Endothelial cell of hepatic sinusoid (primary cell): ENCODE results near the gene SCLY.
"Not testable (repeated sequence)": the region's sequence is repeated elsewhere in the genome, so short reads cannot be mapped to it uniquely, and the experiment has no call there.

Experiments used
- in situ Hi-C: cut with HindIII; loops from 2 replicates; pipeline ENCODE4 v1.10.0; 2017; ENCODE audit warnings: low sequenced_read_pairs

SCLY gene

GRCh38 chr2:238039985-238040384 lies 20.8 kb upstream of the SCLY start:
- in situ Hi-C loops = no loop called here

DNA sequence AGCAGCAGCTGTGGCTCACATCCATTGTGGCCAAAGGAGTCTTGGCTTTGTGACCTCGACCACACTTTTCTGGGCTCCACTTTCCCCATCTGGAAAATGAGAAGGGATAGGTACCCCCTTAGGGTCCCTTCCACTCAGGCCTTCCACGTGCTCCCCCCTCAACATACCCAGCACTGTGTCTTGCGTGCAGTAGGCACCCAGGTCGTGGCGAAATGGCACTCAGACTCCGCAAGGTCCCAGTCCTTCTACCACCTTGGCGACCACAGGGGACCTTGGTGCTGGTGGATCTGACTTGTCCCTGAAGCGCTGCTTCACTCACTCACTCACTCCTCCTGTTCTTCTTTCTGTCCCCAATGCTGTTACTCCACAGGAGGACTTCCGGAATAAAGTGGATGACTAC lies 19.9 kb upstream of the SCLY start:
- in situ Hi-C loops = no loop called here

GRCh38 chr2:238042090-238042489 lies 18.7 kb upstream of the SCLY start:
- in situ Hi-C loops = no loop called here

- in situ Hi-C loops = no loop called here
Measured at GRCh38 chr2:238042849-238043584, 17.8 kb upstream of the SCLY start.

DNA sequence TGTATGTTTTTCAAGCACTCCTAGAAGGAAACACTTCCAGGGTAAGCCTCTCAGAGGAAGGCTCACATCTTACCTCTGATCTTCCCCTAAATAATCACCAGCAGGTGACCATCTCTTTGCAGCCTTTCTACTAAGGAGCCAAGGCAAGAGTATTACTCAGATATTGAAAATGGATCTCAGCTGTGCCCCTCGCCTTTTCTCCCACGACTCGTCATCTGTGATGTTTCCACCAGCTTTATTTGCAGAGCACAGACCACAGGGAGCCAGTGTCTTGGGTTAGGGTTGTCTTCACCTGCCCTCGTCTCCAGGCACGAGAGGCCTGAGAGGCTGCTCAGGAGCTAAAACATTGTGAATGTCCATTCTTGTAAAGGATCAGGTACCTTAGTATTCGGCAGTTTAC lies 16.9 kb upstream of the SCLY start:
- in situ Hi-C loops = no loop called here

GRCh38 chr2:238045575-238045974 lies 15.2 kb upstream of the SCLY start:
- in situ Hi-C loops = no loop called here

- in situ Hi-C loops = no loop called here
Measured at GRCh38 chr2:238046725-238047270, 14.0 kb upstream of the SCLY start.

- in situ Hi-C loops = no loop called here
Measured at GRCh38 chr2:238053191-238053776, 7.5 kb upstream of the SCLY start.

GRCh38 chr2:238055841-238056240 lies 5.0 kb upstream of the SCLY start:
- in situ Hi-C loops = no loop called here

- in situ Hi-C loops = not testable (repeated sequence)
Measured at GRCh38 chr2:238057696-238058575, 2.9 kb upstream of the SCLY start.

DNA sequence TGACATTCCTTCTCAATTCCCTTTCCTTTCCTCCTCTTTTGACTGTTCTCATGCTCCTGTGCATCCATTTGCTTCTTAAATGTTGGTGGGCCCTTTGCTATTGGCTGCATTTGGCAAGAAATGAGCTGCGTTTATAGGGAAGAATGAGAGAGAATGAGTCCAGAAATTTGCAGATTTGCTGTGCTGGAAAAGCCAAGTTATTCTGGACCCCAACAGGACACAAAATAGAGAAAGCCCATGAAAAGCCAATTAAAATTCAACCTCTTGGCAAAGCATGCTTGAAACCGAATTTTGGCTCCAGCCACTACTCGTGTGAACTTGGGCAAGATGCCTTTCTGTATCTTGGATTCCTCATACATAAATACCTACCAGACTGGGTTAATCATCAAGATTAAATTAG lies 1.3 kb upstream of the SCLY start:
- in situ Hi-C loops = no loop called here

DNA sequence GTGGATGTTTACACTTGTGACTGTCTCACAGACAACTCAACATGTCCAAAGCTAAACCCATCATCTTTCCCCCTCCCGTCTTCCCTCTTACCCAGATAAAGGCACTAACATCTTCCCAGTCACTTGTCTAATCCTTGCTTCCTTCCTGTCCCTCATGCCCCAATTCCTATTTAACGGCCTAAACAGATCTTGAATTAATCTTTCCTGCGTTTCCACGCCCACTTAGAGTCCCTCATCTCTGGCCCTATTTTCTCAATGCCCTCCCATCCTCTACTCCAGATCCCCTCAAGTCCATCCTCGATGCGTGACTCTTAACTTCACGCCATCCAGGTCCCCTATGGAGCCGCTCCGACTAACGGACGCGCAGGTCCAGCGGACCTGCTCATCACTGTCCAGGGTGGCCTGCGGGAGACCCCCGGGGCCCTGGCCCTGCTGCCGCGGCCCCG lies 682 bp upstream of the SCLY start:
- in situ Hi-C loops = no loop called here

DNA sequence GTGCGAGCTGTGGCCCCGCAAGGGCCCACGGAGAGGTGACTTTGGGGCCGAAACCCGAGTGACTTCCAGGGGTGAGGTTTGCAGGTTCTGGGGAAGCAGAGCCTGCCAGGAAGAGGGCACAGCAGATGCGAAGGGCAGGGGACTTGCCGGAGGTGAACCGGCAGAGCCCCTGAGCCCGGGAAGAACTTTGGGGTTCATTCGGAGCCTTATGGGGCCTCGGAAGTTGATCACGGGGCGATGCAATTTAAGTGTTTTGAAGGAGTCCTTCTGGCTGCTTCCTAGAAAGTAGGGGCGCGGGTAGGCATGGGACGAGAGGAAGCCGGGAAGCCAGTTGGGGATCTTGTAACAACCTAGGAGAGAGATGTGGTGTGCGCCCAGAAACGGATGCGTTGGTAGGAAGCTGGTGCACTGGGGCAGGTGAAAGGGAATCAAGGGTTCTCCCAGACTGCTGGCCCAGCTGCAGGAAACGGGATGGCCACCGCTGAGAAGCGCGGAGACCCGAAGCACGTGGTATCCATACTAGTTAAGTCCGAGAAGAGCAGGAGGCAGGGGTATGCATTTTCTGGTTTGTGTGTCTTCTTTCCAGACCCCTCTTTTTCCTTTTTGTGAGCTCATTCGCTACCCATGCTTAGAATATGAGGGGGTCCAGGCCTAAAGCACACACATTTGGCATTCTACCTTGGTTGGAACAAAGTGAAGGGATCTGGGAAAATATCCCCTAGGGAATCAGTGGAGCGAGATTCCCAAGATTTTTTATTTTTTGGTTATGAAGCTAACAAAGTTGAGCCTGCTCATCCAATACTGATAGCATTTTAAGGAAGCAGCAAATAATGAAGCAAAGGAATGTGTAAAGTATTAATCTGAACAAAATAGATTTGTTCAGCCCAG lies 758 bp downstream of the SCLY start:
- in situ Hi-C loops = no loop called here

DNA sequence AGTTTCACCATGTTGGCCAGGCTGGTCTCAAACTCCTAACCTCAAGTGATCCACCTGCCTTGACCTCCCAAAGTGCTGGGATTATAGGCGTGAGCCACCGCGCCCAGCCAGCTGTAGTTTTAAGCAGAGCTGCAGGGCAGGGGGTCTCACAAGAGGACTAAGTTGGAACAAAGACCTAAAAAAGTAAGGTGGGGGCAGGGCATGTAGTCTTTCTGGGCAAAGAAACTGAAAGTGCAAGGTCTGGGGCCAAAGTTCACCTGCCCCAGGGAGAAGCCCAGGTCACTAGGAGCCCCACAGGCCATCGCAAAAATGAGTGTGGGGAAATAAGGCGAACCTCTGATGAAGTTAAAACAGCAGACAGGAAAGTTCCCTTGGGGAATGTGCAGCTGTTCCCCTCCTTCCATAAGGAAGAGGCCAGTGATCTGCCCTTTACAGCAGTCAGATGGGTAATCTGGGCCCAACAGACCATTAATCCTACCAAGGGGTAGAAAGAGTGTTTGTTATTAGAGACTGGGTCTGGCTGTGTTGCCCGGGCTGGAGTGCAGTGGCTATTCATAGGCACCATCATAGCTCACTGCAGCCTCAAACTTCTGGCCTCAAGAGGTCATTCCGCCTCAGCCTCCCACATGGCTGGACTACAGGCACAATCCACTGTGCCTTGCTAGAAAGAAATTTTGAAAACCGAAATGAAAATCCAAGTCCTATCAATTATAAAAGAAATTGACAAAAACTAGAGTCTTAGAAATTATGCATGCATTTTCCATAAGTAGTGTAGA lies 2.8 kb downstream of the SCLY start:
- in situ Hi-C loops = no loop called here

DNA sequence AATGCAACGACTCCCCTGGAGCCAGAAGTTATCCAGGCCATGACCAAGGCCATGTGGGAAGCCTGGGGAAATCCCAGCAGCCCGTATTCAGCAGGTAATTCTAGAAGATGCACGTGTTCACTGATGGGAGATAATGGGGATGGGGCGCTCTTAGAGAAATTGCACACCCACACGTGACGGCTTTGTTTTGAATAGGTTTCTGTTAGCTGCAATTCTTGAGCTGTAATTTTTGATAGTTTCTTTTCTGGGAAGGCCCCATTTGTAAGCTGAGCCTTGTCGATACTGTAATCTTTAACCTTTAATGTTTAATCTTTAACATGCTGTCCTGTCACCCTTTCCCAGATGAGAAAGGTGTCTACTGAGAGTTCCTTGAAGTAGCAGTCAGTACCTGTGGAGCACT lies 3.6 kb downstream of the SCLY start:
- in situ Hi-C loops = no loop called here

DNA sequence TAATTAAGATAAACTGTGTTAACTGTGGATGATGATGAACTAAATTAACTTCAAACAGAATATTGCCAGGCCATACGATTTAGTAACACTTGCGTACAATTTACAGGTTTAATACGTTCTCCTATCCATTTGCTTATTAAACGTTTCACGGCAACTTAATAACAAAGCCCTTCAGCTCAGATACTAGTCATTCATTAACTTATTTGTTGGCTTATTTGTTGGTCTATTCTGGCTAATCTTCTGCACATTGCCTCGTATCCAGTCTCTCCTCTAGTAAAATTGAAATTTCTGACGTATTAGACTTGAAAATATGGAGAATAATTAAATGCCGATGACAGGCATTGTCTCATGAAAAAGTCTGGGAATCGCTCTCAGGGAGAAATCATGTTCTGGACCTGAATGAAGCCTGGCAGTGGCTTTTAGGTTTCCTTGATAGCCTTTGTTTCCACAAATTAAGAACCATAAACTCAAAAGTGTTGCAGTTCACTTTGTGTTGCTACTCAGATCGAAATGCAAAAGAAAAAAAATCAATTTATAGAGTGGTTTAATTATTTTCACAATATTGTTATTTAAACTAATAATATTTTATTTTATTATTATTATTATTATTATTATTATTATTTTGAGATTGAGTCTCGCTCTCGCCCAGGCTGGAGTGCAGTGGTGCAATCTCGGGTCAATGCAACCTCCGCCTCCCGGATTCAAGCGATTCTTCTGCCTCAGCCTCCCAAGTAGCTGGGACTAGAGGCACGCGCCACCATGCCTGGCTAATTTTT lies 4.5 kb downstream of the SCLY start:
- in situ Hi-C loops = no loop called here

GRCh38 chr2:238066218-238066617 lies 5.4 kb downstream of the SCLY start:
- in situ Hi-C loops = no loop called here

GRCh38 chr2:238066718-238067117 lies 5.9 kb downstream of the SCLY start:
- in situ Hi-C loops = not testable (repeated sequence)

DNA sequence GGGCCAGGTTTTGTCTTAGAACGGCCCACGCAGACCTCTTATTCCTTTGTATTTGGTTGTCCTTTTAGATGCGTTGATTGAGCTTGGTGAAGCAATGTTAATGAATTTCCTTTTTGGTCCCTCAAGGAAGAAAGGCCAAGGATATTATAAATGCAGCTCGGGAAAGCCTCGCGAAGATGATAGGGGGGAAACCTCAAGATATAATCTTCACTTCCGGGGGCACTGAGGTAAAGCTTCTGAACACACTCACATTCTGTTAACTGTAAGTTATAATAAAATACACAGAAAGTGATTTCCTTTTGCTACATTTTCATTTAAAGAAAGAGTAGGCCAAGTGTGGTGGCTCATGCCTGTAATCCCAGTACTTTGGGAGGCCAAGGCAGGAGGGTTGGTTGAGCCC lies 7.1 kb downstream of the SCLY start:
- in situ Hi-C loops = no loop called here
